ENCODE results near the gene NDE1.

DNA sequence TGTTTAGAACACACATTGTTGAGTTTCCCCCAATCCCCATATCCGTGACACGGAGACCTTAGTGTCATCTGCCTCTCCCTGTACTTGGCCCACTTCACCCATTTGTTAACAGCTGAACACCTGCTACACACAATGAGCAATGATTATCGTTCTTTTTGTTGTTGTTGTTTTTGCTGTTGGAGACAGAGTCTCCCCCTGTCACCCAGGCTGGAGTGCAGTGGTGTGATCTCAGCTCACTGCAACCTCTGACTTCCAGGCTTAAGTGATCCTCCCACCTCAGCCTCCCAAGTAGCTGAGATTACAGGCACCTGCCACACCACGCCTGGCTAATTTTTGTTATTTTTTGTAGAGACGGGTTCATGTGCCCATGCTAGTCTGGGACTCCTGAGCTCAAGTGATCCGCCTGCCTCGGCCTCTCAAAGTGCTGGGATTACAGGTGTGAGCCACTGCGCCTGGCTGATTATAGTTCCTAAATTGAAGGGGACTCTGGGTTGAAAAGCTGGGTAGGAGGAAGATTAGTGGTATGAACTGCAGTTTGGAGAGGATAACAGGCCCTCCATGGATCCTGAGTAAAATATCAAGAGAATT is 21.6 kb downstream of the NDE1 start:
- TF ChIP-seq CTCF (IDR thresholded peaks at IDR 0.05) (no peak), POLR2A (IDR thresholded peaks at IDR 0.05) (no peak)
